Right lobe of liver (tissue), 4 donors: ENCODE data around the gene DBF4B.

Experiments used
- CTCF ChIP-seq, 4 donors: fragments of 200-600 bp in 3 of 4; fragments of 450-650 bp in 1 of 4; IDR thresholded peaks; one replicate each; pipeline versions ENCODE4 v1.5.1 to v1.8.0; 2016 to 2022; ENCODE audit warnings: antibody characterized with exemption in 4 of 4, mild to moderate bottlenecking in 2 of 4
- POLR2A ChIP-seq: fragments of 450-650 bp; IDR thresholded peaks from one replicate; pipeline ENCODE4 v1.6.1; 2017; ENCODE audit warnings: antibody characterized with exemption, mild to moderate bottlenecking
- donor health status: DM: no; HTN: no; CAD: no.
- donor health status: DM: no; HTN: no; CAD: no.
- donor health status: DM: no; HTN: yes; CAD: no.

GRCh38 chr17:44797802-44798201, 89.3 kb downstream of the DBF4B start:
- TF ChIP-seq CTCF (IDR thresholded peaks at IDR 0.05) (no peak), POLR2A (no peak)
